Hepatocyte (in vitro differentiated cells): ENCODE data around the gene FGB.

Experiments used
- CTCF ChIP-seq: fragments of 200-600 bp; sonication (generic); IDR thresholded peaks from 2 replicates; pipeline ENCODE4 v1.5.1; 2016; ENCODE audit warnings: antibody characterized with exemption, mild to moderate bottlenecking; ENCODE audit not compliant: poor library complexity
- EZH2 ChIP-seq: fragments of 200-600 bp; sonication (generic); IDR thresholded peaks from 2 replicates; pipeline ENCODE4 v1.6.1; 2016; ENCODE audit warnings: antibody characterized with exemption, mild to moderate bottlenecking, borderline replicate concordance
- EZH2phosphoT487 ChIP-seq: fragments of 200-600 bp; sonication (generic); IDR thresholded peaks from one replicate; pipeline ENCODE4 v1.6.1; 2018; ENCODE audit warnings: antibody characterized with exemption, mild to moderate bottlenecking, low read depth, moderate library complexity; ENCODE audit not compliant: unreplicated experiment, severe bottlenecking

GRCh38 chr4:154595807-154596206, 33.0 kb downstream of the FGB start:
- TF ChIP-seq CTCF (no peak), EZH2 (no peak), EZH2phosphoT487 (peak; percentile 48)
